ENCODE results near the gene SCART1. TPM values are rescaled to one million over a fixed set of nuclear protein-coding genes. Genes with fewer than 3 reads are reported as not detected.
"Not testable (repeated sequence)": the region's sequence is repeated elsewhere in the genome, so short reads cannot be mapped to it uniquely, and the experiment has no call there.

The SCART1 gene
- total RNA-seq, 1 donor from 2014 or later, result 0.30 TPM

DNA sequence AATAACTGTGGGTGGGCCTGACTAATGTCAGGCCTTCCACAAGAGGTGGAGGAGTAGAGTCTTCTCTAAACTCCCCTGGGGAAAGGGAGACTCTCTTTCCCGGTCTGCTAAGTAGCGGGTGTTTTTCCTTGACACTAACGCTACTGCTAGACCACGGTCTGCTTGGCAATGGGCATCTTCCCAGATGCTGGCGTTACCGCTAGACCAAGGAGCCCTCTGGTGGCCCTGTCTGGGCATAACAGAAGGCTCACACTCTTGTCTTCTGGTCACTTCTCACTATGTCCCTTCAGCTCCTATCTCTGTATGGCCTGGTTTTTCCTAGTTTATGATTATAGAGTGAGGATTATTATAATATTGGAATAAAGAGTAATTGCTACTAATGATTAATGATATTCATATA, 43.6 kb downstream of the SCART1 start:
- ATAC-seq; DNase-seq (ENCODE audit: missing footprints); intact Hi-C loops (cut with DNase I): not testable (repeated sequence)

DNA sequence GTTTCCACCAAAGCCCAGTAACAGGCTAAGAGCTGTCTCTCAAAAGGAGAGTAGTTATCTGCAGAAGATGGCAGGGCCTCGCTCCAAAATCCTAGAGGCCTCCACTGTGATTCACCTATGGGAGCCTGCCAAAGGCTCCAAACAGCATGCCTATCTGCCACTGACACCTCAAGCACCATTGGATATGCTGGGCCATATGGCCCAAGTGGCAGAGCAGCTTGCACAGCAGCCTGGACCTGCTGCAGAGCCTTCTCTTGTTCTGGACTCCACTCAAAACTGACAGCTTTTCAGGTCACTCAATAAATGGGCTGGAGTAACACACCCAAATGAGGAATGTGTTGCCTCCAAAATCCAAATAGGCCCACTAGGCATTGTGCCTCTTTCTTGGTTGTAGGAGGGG, 45.4 kb downstream of the SCART1 start:
- DNase-seq (ENCODE audit: missing footprints); intact Hi-C loops (cut with DNase I); ATAC-seq: not testable (repeated sequence)

GRCh38 chr10:133500897-133501296, 47.2 kb downstream of the SCART1 start:
- intact Hi-C loops (cut with DNase I); DNase-seq (ENCODE audit: missing footprints); ATAC-seq: not testable (repeated sequence)

DNA sequence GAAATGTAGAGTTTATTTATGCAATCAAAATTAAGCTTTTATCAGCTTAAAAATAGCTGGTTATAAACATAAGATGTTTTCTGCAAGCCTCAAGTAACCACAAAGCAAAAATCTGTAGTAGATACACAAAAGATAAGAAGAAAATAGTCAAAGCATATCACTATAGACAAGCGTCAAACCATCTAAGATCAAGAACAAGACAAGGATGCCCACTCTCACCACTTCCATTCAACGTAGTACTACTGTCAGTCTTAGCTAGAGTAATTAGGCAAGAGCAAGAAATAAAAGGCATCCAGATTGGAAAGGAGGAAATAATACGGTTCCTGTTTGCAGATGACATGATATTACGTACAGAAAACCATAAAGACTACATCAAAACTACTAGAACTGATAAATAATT, 56.0 kb downstream of the SCART1 start:
- no peak for DNase-seq (ENCODE audit: missing footprints)
- ATAC-seq, result no peak
- intact Hi-C loops (cut with DNase I), result no loop called here

DNA sequence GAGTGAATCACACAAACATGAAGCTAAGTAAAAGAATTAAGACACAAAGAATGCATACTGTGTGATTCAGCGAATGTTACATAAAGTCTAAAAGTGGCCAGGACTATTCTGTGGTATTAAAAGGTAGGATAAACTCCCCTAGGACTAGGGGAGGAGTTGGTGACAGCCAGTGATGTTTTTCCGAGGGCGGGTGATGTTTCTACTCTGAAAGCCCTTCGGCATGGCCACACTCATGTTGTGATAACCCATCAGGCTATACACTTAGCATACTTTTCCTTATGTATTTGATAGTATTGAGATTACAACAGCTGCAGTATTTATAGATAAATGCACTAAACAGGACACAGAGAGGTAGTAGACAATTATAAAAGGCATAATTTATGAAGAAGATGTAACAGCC, 57.7 kb downstream of the SCART1 start:
- intact Hi-C loops (cut with DNase I), result no loop called here
- DNase-seq (ENCODE audit: missing footprints) (no peak), ATAC-seq (no peak)

- DNase-seq (ENCODE audit: missing footprints), result no peak
- ATAC-seq, result no peak
- intact Hi-C loops (cut with DNase I), result no loop called here
Observed at GRCh38 chr10:133511907-133512528, 58.3 kb downstream of the SCART1 start.

- intact Hi-C loops (cut with DNase I), result no loop called here
Observed at GRCh38 chr10:133515471-133515870, 61.7 kb downstream of the SCART1 start.

DNA sequence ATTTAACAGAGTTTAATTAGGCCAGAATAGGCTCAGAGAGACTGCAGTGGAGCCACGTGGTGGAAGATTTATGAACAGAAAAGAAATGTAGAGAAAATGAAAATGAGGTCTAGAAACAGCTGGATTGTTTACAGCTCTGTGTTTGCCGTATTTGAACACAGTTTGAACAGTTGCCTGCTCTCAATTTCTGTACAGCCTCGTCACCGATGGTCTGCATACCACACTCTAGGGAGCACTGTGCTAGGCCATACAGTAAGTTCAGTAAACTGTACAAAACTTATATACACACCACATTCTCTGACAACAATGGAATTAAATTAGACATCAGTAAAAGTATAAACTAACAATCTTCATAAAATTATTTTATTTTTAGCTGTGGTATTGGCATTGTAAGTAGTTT, 62.3 kb downstream of the SCART1 start:
- DNase-seq (ENCODE audit: missing footprints) (no peak), ATAC-seq (no peak)
- intact Hi-C loops (cut with DNase I), result no loop called here

More at GRCh38 chr10:133515471-133515870, 61.7 kb downstream of the SCART1 start:
- ATAC-seq (no peak), DNase-seq (ENCODE audit: missing footprints) (no peak)

- ATAC-seq; intact Hi-C loops (cut with DNase I); DNase-seq (ENCODE audit: missing footprints): not testable (repeated sequence)
Observed at GRCh38 chr10:133518517-133518916, 64.8 kb downstream of the SCART1 start.

Other genes starting within 250 kb of the SCART1 start
- gene UTF1, start 223.7 kb upstream of the SCART1 start, total RNA-seq, result not detected
- 0.54 TPM for gene VENTX, start 216.1 kb upstream of the SCART1 start, total RNA-seq
- gene ADAM8, start 177.1 kb upstream of the SCART1 start, total RNA-seq, result 2.0 TPM
- gene TUBGCP2, start 145.1 kb upstream of the SCART1 start, total RNA-seq, result 44.7 TPM
- 39.4 TPM for gene ZNF511, start 145.0 kb upstream of the SCART1 start, total RNA-seq
- not detected for gene CALY, start 117.0 kb upstream of the SCART1 start, total RNA-seq
- not detected for gene PRAP1, start 106.6 kb upstream of the SCART1 start, total RNA-seq
- 7.9 TPM for gene FUOM, start 95.9 kb upstream of the SCART1 start, total RNA-seq
- 224 TPM for gene ECHS1, start 80.6 kb upstream of the SCART1 start, total RNA-seq
- gene PAOX, start 74.7 kb upstream of the SCART1 start, total RNA-seq, result 3.5 TPM
- gene MTG1, start 59.8 kb upstream of the SCART1 start, total RNA-seq, result 17.8 TPM
- not detected for gene SPRN, start 29.3 kb upstream of the SCART1 start, total RNA-seq
- gene CYP2E1, start 73.4 kb downstream of the SCART1 start, total RNA-seq, result 0.89 TPM
- gene SYCE1, start 111.6 kb downstream of the SCART1 start, total RNA-seq, result 0.35 TPM
- gene FRG2B, start 172.8 kb downstream of the SCART1 start, total RNA-seq, result not detected

All from Right ventricle myocardium inferior (tissue), 1 donor.